Heart left ventricle (tissue), 16 donors: ENCODE data around the gene SF3B2. TPM values are rescaled to one million over a fixed set of nuclear protein-coding genes. Genes with fewer than 3 reads are reported as not detected.

ENCODE experiments used
- ATAC-seq, 4 donors: fragments of 200-7000 bp; cut with Tn5 transposase; one replicate each; pipeline ENCODE4 v1.9.1; 2020 to 2022; ENCODE audit warnings: moderate library complexity in 4 of 4, mild to moderate bottlenecking in 3 of 4, moderate number of reproducible peaks in 1 of 4
- DNase-seq, 5 donors: peaks; one replicate each; pipeline ENCODE4 v3.0.0-alpha.2; 2020
- H3K27ac ChIP-seq, 12 donors: fragments of 200-600 bp; sonication (generic) in 4 of 12; one replicate each; pipeline versions ENCODE4 v1.5.0 to v1.8.0; 2016 to 2022; ENCODE audit warnings: mild to moderate bottlenecking in 2 of 12
- H3K27me3 ChIP-seq, 9 donors: fragments of 200-600 bp; sonication (generic) in 2 of 9; one replicate each; pipeline versions ENCODE4 v1.5.1 to v1.8.0; 2016 to 2022; ENCODE audit warnings: mild to moderate bottlenecking in 3 of 9
- H3K36me3 ChIP-seq, 9 donors: fragments of 200-600 bp; sonication (generic) in 2 of 9; one replicate each; pipeline versions ENCODE4 v1.5.0 to v1.8.0; 2018 to 2022; ENCODE audit warnings: mild to moderate bottlenecking in 2 of 9
- H3K4me1 ChIP-seq, 12 donors: fragments of 200-600 bp; sonication (generic) in 4 of 12; one replicate each; pipeline versions ENCODE4 v1.5.0 to v1.8.0; 2016 to 2022; ENCODE audit warnings: mild to moderate bottlenecking in 3 of 12
- H3K4me3 ChIP-seq, 12 donors: fragments of 200-600 bp; sonication (generic) in 4 of 12; one replicate each; pipeline versions ENCODE4 v1.5.0 to v1.8.0; 2017 to 2022; ENCODE audit warnings: mild to moderate bottlenecking in 9 of 12, moderate library complexity in 4 of 12
- H3K9me3 ChIP-seq, 12 donors: fragments of 200-600 bp; sonication (generic) in 4 of 12; one replicate each; pipeline versions ENCODE4 v1.5.0 to v1.8.0; 2016 to 2022; ENCODE audit warnings: mild to moderate bottlenecking in 1 of 12
- POLR2A ChIP-seq, 2 donors: fragments of 450-650 bp; IDR thresholded peaks; one replicate each; pipeline ENCODE4 v1.6.1; 2017; ENCODE audit warnings: antibody characterized with exemption in 2 of 2, mild to moderate bottlenecking in 2 of 2, moderate library complexity in 2 of 2
- WGBS, 4 donors: extraction: QIAGEN DNeasy Blood & Tissue Kit in 2 of 4; methylation state at CpG; one replicate each; pipeline versions ENCODE4 v1.1.5 to v1.1.7; 2013 to 2018; 5-methylcytosine and 5-hydroxymethylcytosine counted together
- intact Hi-C, 10 donors: fragments of 100-400 bp; cut with DNase I; formaldehyde crosslinking; loops; one replicate each; pipeline versions ENCODE4 v1.11.1 to v1.14.2; 2022
- polyA plus RNA-seq, 2 donors: library from polyadenylated mRNA; stranded (reverse); fragments of 200-250 nt; gene quantifications; one replicate each; pipeline ENCODE4 v1.2.3, GENCODE V29; 2013
- total RNA-seq, 9 donors: library from RNA; depleted of rRNA in 2 of 9; stranded (reverse); fragments of >200 nt in 2 of 9; fragmentation: NEBNext Ultra II Directional in 3 of 9; extraction: Animal tissue kit (Norgen Biotek cat#: 25700) in 3 of 9; gene quantifications; one replicate each; pipeline versions ENCODE4 v1.1.0 to v1.2.4, GENCODE V29; 2016 to 2023
- TF ChIP-seq, protein P1 (sequence below), 12 donors: fragments of 200-600 bp; sonication (generic) in 4 of 12; IDR thresholded peaks; one replicate each; pipeline versions ENCODE4 v1.5.0 to v1.8.0; 2018 to 2022; ENCODE audit warnings: antibody characterized with exemption in 12 of 12, mild to moderate bottlenecking in 5 of 12
- donor health status: ischemic (EF 13 %, LVEDD 7.1; RV severe dilation, severe dysfunction).
- donor health status: healthy with polysubstance abuse.
- donor health status: DM: no; HTN: yes; CAD: no.
- donor health status: DM: no; HTN: no; CAD: no.
- donor health status: ischemic (EF 25% LVEDD 6.9; RV normal size, moderate dysfunction).
- donor health status: ischemic (EF 25% LVEDD 5.7; RV mildly dilated, moderate dysfunction).
- donor health status: healthy.
- donor health status: DM: yes; HTN: yes; CAD: no.
- donor health status: ischemic (EF 35%, LVEDD 5.7; RV mildly dilated, moderate dysfunction).
- donor health status: nonischemic (EF 11% LVEDD 7.7; RV severe dilation, severe dysfunction).
- donor health status: DM: yes; HTN: yes; CAD: no.
- donor health status: PGD.
- donor health status: ischemic (EF 29% LVEDD 5.4; RV normal size, mild dysfunction).
- donor health status: nonischemic (EF 23%, LVEDD 6.1; RV moderate dilation, normal function).

Gene SF3B2
- total and polyA plus RNA-seq, 11 donors, result 43.5 to 106 (median 79.6) TPM

DNA sequence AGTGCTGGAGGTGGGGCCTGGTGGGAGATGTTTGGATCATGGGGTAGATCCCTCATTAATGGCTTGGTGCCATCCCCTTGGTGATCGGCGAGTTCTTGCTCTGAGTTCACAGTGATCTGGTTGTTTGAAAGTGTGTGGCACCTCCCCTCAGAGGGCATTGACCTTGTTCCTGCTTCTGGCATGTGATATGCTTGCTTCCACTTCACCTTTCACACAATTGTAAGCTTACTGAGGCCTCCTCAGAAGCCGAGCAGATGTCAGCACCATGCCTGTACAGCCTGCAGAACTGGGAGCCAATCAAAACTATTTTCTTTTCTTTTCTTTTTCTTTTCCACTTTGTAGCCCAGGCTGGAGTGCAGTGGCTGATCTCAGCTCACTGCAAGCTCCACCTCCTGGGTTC, 14.8 kb upstream of the SF3B2 start:
- TF ChIP-seq, protein P1, sequence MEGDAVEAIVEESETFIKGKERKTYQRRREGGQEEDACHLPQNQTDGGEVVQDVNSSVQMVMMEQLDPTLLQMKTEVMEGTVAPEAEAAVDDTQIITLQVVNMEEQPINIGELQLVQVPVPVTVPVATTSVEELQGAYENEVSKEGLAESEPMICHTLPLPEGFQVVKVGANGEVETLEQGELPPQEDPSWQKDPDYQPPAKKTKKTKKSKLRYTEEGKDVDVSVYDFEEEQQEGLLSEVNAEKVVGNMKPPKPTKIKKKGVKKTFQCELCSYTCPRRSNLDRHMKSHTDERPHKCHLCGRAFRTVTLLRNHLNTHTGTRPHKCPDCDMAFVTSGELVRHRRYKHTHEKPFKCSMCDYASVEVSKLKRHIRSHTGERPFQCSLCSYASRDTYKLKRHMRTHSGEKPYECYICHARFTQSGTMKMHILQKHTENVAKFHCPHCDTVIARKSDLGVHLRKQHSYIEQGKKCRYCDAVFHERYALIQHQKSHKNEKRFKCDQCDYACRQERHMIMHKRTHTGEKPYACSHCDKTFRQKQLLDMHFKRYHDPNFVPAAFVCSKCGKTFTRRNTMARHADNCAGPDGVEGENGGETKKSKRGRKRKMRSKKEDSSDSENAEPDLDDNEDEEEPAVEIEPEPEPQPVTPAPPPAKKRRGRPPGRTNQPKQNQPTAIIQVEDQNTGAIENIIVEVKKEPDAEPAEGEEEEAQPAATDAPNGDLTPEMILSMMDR (IDR thresholded peaks at IDR 0.05), result no peak
- TF ChIP-seq POLR2A (IDR thresholded peaks at IDR 0.05), result no peak
- Histone ChIP-seq H3K27ac (no peak overlapping the region), H3K4me3 (no peak overlapping the region), H3K27me3 (peaks cover 0 to 3% (median 0%) of the 10 kb centered on the region in 9 donors), H3K36me3 (no peaks in the 10 kb centered on the region), H3K4me1 (peaks cover 0 to 6% (median 0%) of the 10 kb centered on the region in 12 donors), H3K9me3 (no peaks in the 10 kb centered on the region)
- WGBS, 4 donors, result 82 to 91% (median 89%) methylated on average over 3 of the region's 3 CpGs
- intact Hi-C loops, result no loop called here
- ATAC-seq (no peak), DNase-seq (no peak)

DNA sequence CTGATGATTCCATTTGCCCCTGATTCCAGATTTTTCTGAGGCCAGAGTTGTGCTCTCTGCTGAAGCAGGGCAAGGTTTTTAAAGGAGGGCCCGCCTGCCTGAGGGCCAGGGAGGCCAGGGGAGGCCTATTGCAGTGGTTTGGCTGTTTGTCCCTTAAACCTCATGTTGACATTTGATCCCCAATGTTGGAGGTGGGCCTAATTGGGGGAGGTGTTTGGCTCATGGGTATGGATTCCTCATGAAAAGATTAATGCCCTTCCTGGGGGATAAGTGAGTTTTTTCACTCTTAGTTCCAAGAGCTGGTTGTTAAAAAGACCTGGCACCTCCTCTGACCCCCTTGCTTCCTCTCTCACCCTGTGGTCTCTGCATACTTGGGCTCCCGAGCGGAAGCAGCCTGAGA, 12.4 kb upstream of the SF3B2 start:
- TF ChIP-seq POLR2A (IDR thresholded peaks at IDR 0.05), result no peak
- TF ChIP-seq, protein P1 (IDR thresholded peaks at IDR 0.05), result no peak
- Histone ChIP-seq H3K4me1 (peaks cover 0 to 6% (median 0%) of the 10 kb centered on the region in 12 donors), H3K4me3 (no peak overlapping the region), H3K36me3 (no peaks in the 10 kb centered on the region), H3K9me3 (no peaks in the 10 kb centered on the region), H3K27ac (no peak overlapping the region), H3K27me3 (peaks cover 0 to 2% (median 0%) of the 10 kb centered on the region in 9 donors)
- WGBS, 4 donors, result 82 to 91% (median 85%) methylated on average over 2 to 3 of the region's 3 CpGs
- intact Hi-C loops, result no loop called here
- DNase-seq (no peak), ATAC-seq (no peak)

DNA sequence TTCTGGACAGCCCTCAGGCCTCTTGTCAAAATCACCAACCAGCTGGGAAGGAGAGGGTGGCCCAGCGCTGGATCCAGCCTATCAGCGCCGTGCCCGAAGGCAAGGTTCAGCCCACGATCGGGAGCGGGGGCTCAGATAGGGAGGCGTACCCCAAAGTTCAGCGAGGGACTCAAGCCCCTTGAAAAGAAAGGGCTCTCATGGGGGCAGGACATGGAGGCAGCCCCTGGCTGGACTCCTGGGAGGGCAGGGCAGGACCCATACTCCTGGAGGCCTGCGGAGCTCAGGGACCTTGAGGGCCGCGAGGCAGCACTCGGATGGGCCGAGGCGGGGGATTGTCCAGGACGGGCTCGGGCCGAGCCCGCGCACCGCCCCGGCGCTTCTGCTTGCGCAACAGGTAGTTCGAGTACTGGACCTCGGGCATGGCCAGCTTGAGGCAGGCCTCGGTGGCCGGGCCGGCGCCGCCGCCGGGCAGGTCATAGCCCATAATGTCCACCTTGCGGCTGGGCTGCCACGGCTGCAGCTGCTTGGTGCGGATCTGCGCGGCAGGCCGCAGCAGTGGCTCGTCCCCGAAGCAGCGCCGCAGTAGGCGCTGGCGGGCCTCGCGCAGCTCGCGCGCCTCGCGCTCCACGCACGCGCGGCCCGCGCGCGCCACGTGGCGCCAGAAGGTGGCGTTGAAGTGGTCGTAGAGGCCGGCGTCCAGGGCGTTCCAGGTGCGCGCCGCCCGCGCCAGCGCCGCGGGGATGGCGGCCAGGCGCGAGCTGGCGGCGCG, 9.8 kb upstream of the SF3B2 start:
- intact Hi-C loops, result no loop called here
- H3K36me3 ChIP-seq, result no peaks in the 10 kb centered on the region
- ATAC-seq, result no peak

More for the DNA sequence above, 9.8 kb upstream of the SF3B2 start:
- Histone ChIP-seq H3K27ac (no peak overlapping the region), H3K4me3 (no peak overlapping the region), H3K9me3 (no peaks in the 10 kb centered on the region), H3K27me3 (peaks cover 0 to 2% (median 0%) of the 10 kb centered on the region in 9 donors), H3K4me1 (peaks cover 0 to 12% (median 0%) of the 10 kb centered on the region in 12 donors)
- TF ChIP-seq POLR2A (IDR thresholded peaks at IDR 0.05), result no peak
- TF ChIP-seq, protein P1 (IDR thresholded peaks at IDR 0.05), result no peak
- 96 to 97% (median 97%) methylated on average over 76 to 81 of the region's 81 CpGs for WGBS, 4 donors
- DNase-seq, result no peak
